HepG2 (cell line): ENCODE results near the gene FOXA3. TPM values are rescaled to one million over a fixed set of nuclear protein-coding genes. Genes with fewer than 3 reads are reported as not detected.

Experiments
- GATAD1 ChIP-seq: IDR thresholded peaks from 2 replicates; pipeline ENCODE4 v1.6.1; 2016; ENCODE audit warnings: missing genetic modification reagents, missing compliant biosample characterization
- KMT2A ChIP-seq: sonication (generic); formaldehyde crosslinking; IDR thresholded peaks from 2 replicates; pipeline ENCODE4 v1.4.0; 2020; ENCODE audit warnings: missing genetic modification reagents
- MATR3 ChIP-seq: sonication (generic); formaldehyde crosslinking; IDR thresholded peaks from 2 replicates; pipeline ENCODE4 v1.4.0; 2020; ENCODE audit warnings: missing genetic modification reagents
- NRL ChIP-seq: sonication (generic); formaldehyde crosslinking; IDR thresholded peaks from 2 replicates; pipeline ENCODE4 v1.5.0; 2020; ENCODE audit warnings: missing genetic modification reagents, mild to moderate bottlenecking, moderate library complexity, borderline replicate concordance
- PPARG ChIP-seq: conservative IDR thresholded peaks from 2 replicates; pipeline ENCODE4 v1.6.1; 2016; ENCODE audit warnings: missing biosample characterization, missing genetic modification reagents
- SMC3 ChIP-seq: IDR thresholded peaks from 2 replicates; pipeline ENCODE4 v1.6.1; 2011; ENCODE audit warnings: low read length, improper control_type of control experiment
- TRAFD1 ChIP-seq: sonication (generic); formaldehyde crosslinking; IDR thresholded peaks from 2 replicates; pipeline ENCODE4 v1.5.1; 2020; ENCODE audit warnings: missing genetic modification reagents, mild to moderate bottlenecking, borderline replicate concordance
- ZC3H13 ChIP-seq: sonication (generic); formaldehyde crosslinking; IDR thresholded peaks from 2 replicates; pipeline ENCODE4 v1.8.1; 2023; ENCODE audit warnings: mild to moderate bottlenecking, missing genetic modification reagents, moderate library complexity
- ZNF530 ChIP-seq: sonication (generic); formaldehyde crosslinking; IDR thresholded peaks from 2 replicates; pipeline ENCODE4 v1.5.0; 2020; ENCODE audit warnings: low read depth, mild to moderate bottlenecking, missing genetic modification reagents
- ZNF652 ChIP-seq: IDR thresholded peaks from 2 replicates; pipeline ENCODE4 v1.6.1; 2016; ENCODE audit warnings: low read depth, borderline replicate concordance
- ZNF761 ChIP-seq: sonication (generic); formaldehyde crosslinking; conservative IDR thresholded peaks from 2 replicates; pipeline ENCODE4 v1.4.0; 2020; ENCODE audit warnings: mild to moderate bottlenecking, missing genetic modification reagents
- polyA plus RNA-seq, 8 experiments: library from polyadenylated mRNA; depleted of rRNA in 3 of 8; stranded (reverse) in 7 of 8; unstranded in 1 of 8; fragments of >200 nt; fragmentation: Illumina TruSeq in 4 of 8; extraction: Trizol in 4 of 8; gene quantifications; 2 replicates each; pipeline versions ENCODE4 v1.2.1 to v1.2.3, GENCODE V29; 2011 to 2016; ENCODE audit warnings: low read depth in 4 of 8, missing spikeins in 1 of 8, mixed read lengths in 1 of 8; ENCODE audit not compliant: insufficient read depth in 1 of 8
- total RNA-seq, 5 experiments: library from RNA; depleted of rRNA; stranded (reverse); fragments of >200 nt; fragmentation: Illumina TruSeq; extraction: Trizol; gene quantifications; 2 replicates each; pipeline ENCODE4 v1.2.3, GENCODE V29; 2016; ENCODE audit warnings: low read depth in 1 of 5
- TF ChIP-seq, protein P1 (sequence below): sonication (generic); formaldehyde crosslinking; conservative IDR thresholded peaks from 2 replicates; pipeline ENCODE4 v1.8.1; 2023; ENCODE audit warnings: missing genetic modification reagents
- TF ChIP-seq, protein P2 (sequence below): IDR thresholded peaks from 2 replicates; pipeline ENCODE4 v1.6.1; 2016
- TF ChIP-seq, protein P3 (sequence below), 2 experiments: sonication (generic) in 1 of 2; formaldehyde crosslinking in 1 of 2; IDR thresholded peaks; 2 replicates each; pipeline versions ENCODE4 v1.5.1 to v1.6.1; 2011 to 2020; ENCODE audit warnings: borderline replicate concordance in 1 of 2, low read depth in 1 of 2, low read length in 1 of 2, mild to moderate bottlenecking in 1 of 2, missing genetic modification reagents in 1 of 2, moderate library complexity in 1 of 2
- TF ChIP-seq, protein P4 (sequence below): sonication (generic); formaldehyde crosslinking; IDR thresholded peaks from 2 replicates; pipeline ENCODE4 v1.4.0; 2020; ENCODE audit warnings: missing genetic modification reagents
- TF ChIP-seq, protein P5 (sequence below): IDR thresholded peaks from 2 replicates; pipeline ENCODE4 v1.6.1; 2016; ENCODE audit warnings: low read depth, control low read depth

Gene FOXA3
- total and polyA plus RNA-seq, 2 of the 13 experiments (the other 11 are each of a cell fraction or from before 2014, with no cell fraction given), result 29.8 to 47.6 TPM

- TF ChIP-seq ZNF652 (CRISPR knock-in tag), result peak; percentile 100
- peak; percentile 57 for TF ChIP-seq GATAD1 (CRISPR knock-in tag)
- TF ChIP-seq ZNF530 (CRISPR knock-in tag), result 0 out of 2 replicates have a peak, but pooled peaks have one; percentile 85
- TF ChIP-seq ZNF761 (CRISPR knock-in tag), result 0 out of 2 replicates have a peak, but pooled peaks have one; percentile 53
- TF ChIP-seq NRL (CRISPR knock-in tag), result 0 out of 2 replicates have a peak, but pooled peaks have one; percentile 29
- TF ChIP-seq SMC3, result peak; percentile 82
- TF ChIP-seq MATR3 (CRISPR knock-in tag), result no peak
- TF ChIP-seq, protein P1, sequence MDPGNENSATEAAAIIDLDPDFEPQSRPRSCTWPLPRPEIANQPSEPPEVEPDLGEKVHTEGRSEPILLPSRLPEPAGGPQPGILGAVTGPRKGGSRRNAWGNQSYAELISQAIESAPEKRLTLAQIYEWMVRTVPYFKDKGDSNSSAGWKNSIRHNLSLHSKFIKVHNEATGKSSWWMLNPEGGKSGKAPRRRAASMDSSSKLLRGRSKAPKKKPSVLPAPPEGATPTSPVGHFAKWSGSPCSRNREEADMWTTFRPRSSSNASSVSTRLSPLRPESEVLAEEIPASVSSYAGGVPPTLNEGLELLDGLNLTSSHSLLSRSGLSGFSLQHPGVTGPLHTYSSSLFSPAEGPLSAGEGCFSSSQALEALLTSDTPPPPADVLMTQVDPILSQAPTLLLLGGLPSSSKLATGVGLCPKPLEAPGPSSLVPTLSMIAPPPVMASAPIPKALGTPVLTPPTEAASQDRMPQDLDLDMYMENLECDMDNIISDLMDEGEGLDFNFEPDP, result no peak
- TF ChIP-seq KMT2A (CRISPR knock-in tag), result peak; percentile 34
- TF ChIP-seq, protein P2, sequence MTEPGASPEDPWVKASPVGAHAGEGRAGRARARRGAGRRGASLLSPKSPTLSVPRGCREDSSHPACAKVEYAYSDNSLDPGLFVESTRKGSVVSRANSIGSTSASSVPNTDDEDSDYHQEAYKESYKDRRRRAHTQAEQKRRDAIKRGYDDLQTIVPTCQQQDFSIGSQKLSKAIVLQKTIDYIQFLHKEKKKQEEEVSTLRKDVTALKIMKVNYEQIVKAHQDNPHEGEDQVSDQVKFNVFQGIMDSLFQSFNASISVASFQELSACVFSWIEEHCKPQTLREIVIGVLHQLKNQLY, result peak; percentile 53; the same call in 1 of the 2 replicates
- TF ChIP-seq, protein P3, sequence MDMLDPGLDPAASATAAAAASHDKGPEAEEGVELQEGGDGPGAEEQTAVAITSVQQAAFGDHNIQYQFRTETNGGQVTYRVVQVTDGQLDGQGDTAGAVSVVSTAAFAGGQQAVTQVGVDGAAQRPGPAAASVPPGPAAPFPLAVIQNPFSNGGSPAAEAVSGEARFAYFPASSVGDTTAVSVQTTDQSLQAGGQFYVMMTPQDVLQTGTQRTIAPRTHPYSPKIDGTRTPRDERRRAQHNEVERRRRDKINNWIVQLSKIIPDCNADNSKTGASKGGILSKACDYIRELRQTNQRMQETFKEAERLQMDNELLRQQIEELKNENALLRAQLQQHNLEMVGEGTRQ (IDR thresholded peaks at IDR 0.05; ENCODE audit: low read depth, low read length), result no peak
- TF ChIP-seq, protein P3 (CRISPR knock-in tag; IDR thresholded peaks at IDR 0.05; ENCODE audit: borderline replicate concordance), result no peak
- peak; percentile 75; the same call in 1 of the 2 replicates for TF ChIP-seq PPARG
- TF ChIP-seq, protein P4, sequence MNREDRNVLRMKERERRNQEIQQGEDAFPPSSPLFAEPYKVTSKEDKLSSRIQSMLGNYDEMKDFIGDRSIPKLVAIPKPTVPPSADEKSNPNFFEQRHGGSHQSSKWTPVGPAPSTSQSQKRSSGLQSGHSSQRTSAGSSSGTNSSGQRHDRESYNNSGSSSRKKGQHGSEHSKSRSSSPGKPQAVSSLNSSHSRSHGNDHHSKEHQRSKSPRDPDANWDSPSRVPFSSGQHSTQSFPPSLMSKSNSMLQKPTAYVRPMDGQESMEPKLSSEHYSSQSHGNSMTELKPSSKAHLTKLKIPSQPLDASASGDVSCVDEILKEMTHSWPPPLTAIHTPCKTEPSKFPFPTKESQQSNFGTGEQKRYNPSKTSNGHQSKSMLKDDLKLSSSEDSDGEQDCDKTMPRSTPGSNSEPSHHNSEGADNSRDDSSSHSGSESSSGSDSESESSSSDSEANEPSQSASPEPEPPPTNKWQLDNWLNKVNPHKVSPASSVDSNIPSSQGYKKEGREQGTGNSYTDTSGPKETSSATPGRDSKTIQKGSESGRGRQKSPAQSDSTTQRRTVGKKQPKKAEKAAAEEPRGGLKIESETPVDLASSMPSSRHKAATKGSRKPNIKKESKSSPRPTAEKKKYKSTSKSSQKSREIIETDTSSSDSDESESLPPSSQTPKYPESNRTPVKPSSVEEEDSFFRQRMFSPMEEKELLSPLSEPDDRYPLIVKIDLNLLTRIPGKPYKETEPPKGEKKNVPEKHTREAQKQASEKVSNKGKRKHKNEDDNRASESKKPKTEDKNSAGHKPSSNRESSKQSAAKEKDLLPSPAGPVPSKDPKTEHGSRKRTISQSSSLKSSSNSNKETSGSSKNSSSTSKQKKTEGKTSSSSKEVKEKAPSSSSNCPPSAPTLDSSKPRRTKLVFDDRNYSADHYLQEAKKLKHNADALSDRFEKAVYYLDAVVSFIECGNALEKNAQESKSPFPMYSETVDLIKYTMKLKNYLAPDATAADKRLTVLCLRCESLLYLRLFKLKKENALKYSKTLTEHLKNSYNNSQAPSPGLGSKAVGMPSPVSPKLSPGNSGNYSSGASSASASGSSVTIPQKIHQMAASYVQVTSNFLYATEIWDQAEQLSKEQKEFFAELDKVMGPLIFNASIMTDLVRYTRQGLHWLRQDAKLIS (CRISPR knock-in tag), result no peak
- no peak for TF ChIP-seq TRAFD1
- TF ChIP-seq, protein P5, sequence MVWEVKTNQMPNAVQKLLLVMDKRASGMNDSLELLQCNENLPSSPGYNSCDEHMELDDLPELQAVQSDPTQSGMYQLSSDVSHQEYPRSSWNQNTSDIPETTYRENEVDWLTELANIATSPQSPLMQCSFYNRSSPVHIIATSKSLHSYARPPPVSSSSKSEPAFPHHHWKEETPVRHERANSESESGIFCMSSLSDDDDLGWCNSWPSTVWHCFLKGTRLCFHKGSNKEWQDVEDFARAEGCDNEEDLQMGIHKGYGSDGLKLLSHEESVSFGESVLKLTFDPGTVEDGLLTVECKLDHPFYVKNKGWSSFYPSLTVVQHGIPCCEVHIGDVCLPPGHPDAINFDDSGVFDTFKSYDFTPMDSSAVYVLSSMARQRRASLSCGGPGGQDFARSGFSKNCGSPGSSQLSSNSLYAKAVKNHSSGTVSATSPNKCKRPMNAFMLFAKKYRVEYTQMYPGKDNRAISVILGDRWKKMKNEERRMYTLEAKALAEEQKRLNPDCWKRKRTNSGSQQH, result peak; percentile 80; the same call in 1 of the 2 replicates
- peak; percentile 100 for TF ChIP-seq ZC3H13
Observed at GRCh38 chr19:45882652-45883585, 18.8 kb downstream of the FOXA3 start (continued).
